Coronary artery (tissue), 2 donors: ENCODE measurements around the gene PGGT1B.

ENCODE experiments used
- DNase-seq: peaks from one replicate; pipeline ENCODE4 v3.0.0-alpha.2; 2017; ENCODE audit warnings: low spot score
- H3K27ac ChIP-seq, 2 donors: fragments of 200-600 bp; sonication (generic); one replicate each; pipeline ENCODE4 v1.5.1; 2016 to 2019
- H3K4me3 ChIP-seq: fragments of 200-600 bp; sonication (generic); 2 replicates; pipeline ENCODE4 v1.5.1; 2016; ENCODE audit warnings: mild to moderate bottlenecking, moderate library complexity
- TF ChIP-seq, protein P1 (sequence below): fragments of 200-600 bp; sonication (generic); IDR thresholded peaks from one replicate; pipeline ENCODE4 v1.5.1; 2019; ENCODE audit warnings: antibody characterized with exemption

Gene PGGT1B

DNA sequence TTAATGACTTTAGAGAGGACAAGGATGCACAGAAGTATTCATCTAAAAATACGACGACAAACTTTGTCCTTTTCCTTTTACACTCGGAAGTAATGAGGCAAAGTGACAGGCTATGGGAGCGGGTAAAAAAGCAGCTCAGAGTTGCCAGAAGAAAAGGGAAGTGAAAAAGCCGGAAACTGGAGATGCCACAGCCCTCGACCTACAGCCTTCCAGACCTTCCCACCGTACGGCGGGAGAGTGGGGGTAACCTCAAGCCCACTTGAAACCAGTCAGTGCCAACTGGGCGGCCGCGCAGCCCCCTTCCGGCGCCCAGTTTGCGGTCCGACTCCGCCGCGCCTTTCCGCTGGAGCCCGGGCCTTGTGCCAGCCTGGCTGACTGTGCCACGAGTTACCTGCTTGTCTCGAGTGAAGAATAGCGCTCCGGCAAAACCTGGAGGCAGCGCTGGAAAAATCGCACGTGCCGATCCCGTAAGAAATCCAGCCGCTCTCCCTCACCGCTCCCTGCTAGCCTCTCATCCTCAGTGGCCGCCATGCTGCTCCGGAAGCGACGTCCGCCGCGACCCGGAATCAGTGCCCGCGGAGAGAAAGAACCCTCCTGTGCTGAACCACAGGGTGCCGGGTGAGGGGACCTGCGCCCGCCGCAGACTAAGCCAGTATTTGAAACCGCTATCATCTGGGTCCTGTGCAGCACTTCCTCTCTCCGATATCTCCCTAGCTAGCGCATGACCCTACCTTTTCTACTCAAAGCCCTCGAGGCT lies at the start of gene PGGT1B:
Gene PGGT1B (minus strand): TSS at position 557 of the 757 bp plus-strand sequence. CDS start 26 bp downstream, at position 531.
- peak within 1 kb of the TSS; percentile 87 for H3K4me3 ChIP-seq
- DNase-seq, result peak; percentile 76
- TF ChIP-seq, protein P1, sequence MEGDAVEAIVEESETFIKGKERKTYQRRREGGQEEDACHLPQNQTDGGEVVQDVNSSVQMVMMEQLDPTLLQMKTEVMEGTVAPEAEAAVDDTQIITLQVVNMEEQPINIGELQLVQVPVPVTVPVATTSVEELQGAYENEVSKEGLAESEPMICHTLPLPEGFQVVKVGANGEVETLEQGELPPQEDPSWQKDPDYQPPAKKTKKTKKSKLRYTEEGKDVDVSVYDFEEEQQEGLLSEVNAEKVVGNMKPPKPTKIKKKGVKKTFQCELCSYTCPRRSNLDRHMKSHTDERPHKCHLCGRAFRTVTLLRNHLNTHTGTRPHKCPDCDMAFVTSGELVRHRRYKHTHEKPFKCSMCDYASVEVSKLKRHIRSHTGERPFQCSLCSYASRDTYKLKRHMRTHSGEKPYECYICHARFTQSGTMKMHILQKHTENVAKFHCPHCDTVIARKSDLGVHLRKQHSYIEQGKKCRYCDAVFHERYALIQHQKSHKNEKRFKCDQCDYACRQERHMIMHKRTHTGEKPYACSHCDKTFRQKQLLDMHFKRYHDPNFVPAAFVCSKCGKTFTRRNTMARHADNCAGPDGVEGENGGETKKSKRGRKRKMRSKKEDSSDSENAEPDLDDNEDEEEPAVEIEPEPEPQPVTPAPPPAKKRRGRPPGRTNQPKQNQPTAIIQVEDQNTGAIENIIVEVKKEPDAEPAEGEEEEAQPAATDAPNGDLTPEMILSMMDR, result no peak

DNA sequence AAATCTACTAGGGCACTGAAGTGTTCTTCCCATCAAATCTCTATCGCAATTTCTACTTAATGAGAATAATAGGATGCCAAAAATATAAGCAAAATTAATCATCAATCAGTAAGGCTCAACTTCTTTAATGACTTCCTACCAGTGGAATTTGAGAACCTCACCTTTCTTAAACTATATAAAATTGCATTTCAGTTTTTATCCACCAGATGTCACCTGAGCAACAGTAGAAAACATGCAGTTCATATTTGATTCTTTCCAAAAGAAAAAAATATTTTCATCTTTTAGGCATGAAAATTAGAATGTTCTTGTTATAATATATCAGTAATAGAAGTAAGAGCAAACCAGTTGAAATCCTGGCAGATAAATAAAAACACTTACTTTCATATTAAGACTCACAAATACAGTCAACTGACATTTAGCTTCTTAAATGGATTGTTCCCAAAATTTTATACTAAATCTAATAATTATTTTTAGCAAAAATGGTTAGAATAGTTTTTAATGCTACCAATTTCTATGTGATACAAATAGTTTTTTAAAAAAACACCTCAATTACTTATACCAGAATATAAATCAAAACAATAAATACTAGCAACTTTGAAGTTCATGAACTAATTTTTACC lies 47.2 kb upstream of the PGGT1B start:
- DNase-seq, result no peak
- H3K4me3 ChIP-seq, result no peak overlapping the region
- TF ChIP-seq, protein P1, result peak; percentile 48
- H3K27ac ChIP-seq, result no peak overlapping the region

More for the DNA sequence above, at the start of gene PGGT1B:
- peak within 1 kb of the TSS; percentile 66 to 85 for H3K27ac ChIP-seq

DNA sequence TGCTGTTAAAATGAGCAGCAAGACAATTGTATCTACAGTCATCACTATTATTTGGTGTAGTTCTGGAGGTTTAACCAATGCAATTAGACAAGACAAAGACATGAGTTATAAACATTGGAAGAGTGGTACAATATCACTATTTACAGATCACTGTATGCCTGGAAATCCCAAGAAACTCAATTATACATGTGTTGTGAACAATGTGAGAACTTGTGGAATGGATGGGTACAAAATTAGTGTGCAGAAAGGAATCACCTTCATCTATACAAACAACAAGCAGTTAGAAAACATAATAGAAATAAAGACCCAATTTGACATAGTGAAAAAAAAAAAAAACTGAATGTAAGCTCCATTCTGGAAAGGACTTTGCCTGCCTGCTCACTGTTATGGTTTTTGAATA lies 46.1 kb upstream of the PGGT1B start:
- no peak for DNase-seq
- Histone ChIP-seq H3K4me3 (no peak overlapping the region), H3K27ac (no peak overlapping the region)
- TF ChIP-seq, protein P1, result no peak

DNA sequence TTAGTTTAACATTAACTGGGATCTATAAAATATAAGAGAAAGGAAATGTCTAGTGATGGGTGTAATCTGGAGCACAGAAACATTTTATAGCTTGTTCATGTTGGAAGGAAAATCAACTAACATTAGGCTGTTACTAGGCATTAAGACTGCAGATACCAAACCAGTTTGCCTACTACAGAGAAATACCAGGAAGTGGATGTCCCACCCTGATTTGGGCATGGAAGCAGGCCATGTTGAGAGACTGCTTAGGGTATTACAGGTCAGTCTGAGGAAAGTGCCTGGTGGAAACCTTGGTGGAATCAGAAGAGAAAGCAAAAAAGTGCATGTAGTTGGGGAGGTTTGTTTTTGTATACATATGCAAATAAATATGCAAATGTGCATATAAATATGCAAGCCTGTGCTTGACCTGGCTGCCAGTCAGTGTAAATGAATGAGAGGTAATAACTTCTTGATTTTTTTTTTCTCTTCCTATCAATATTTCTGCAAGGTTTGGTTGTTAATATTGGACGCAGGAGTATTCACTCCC lies 43.4 kb upstream of the PGGT1B start:
- DNase-seq, result no peak
- TF ChIP-seq, protein P1, result no peak
- Histone ChIP-seq H3K27ac (no peak overlapping the region), H3K4me3 (no peak overlapping the region)

DNA sequence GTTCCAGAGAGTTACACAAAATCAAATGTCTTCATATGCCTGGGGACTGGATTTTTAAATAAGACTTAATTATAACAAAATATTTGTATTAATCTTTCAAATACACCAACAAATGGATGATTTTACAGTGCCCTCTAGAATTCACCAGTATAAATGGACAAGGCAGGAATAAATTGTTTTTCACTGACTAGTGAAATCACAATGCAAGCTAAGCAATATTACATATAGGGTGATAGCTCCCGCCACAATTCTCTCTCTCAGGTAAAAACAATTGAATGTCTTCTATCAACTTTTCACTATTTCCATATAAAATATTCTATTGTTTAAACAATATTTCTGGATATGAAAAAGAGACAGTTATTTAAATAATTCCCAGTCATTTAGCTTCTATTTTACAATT lies 41.8 kb upstream of the PGGT1B start:
- no peak for DNase-seq
- Histone ChIP-seq H3K4me3 (no peak overlapping the region), H3K27ac (no peak overlapping the region)
- TF ChIP-seq, protein P1, result no peak

DNA sequence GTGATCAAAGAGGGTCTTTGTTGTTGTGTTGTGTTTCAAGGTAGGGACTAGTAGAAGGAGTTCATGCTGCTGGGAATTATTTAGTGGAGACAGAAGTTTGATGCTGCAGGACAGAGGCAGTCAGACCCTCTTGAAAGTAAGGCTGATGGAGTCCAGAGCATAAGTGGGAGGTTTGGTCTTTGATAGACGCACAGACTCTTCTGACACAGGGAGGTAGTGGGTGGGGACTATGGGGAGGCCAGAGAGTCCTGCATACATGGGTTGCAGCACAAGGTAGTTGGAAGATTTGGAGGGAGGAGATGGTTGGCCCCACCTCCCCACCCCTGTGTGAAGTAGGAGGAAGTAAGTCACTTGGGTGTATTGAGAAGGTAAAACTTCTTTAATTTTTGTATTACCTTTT lies 36.1 kb upstream of the PGGT1B start:
- no peak overlapping the region for H3K27ac ChIP-seq
- TF ChIP-seq, protein P1, result no peak
- H3K4me3 ChIP-seq, result no peak overlapping the region
- no peak for DNase-seq
